Measurements from ENCODE around the gene COL6A3.
"Not testable (repeated sequence)": the region's sequence is repeated elsewhere in the genome, so short reads cannot be mapped to it uniquely, and the experiment has no call there.

Gene COL6A3

GRCh38 chr2:237418300-237418699, 4.3 kb upstream of the COL6A3 start:
- H3K27ac ChIP-seq (ENCODE audit: low read depth in 2 of 2, low read length in 2 of 2): no peak overlapping the region
- no peaks in the 10 kb centered on the region for H3K9me3 ChIP-seq (ENCODE audit: control insufficient read depth in 2 of 2, low read length in 2 of 2)
- H3K9ac ChIP-seq (ENCODE audit: low read depth in 1 of 2, low read length in 2 of 2): no peak overlapping the region
- H3K27me3 ChIP-seq (ENCODE audit: control insufficient read depth in 2 of 2, insufficient read depth in 2 of 2, low read length in 2 of 2): peaks cover 3 to 8% of the 10 kb centered on the region in 2 donors
- peaks cover 0 to 8% of the 10 kb centered on the region in 2 donors for H3K4me1 ChIP-seq (ENCODE audit: control insufficient read depth in 2 of 2, insufficient read depth in 2 of 2, low read length in 2 of 2)
- H3K36me3 ChIP-seq (ENCODE audit: control insufficient read depth in 2 of 2, insufficient read depth in 2 of 2, low read length in 2 of 2): no peaks in the 10 kb centered on the region
- no peak overlapping the region for H3K4me3 ChIP-seq (ENCODE audit: low read length in 2 of 2)

GRCh38 chr2:237412988-237413776, 782 bp downstream of the COL6A3 start:
- Histone ChIP-seq H3K4me1 (ENCODE audit: control insufficient read depth in 2 of 2, insufficient read depth in 2 of 2, low read length in 2 of 2) (peaks cover 0 to 3% of the 10 kb centered on the region in 2 donors), H3K9me3 (ENCODE audit: control insufficient read depth in 2 of 2, low read length in 2 of 2) (no peaks in the 10 kb centered on the region), H3K36me3 (ENCODE audit: control insufficient read depth in 2 of 2, insufficient read depth in 2 of 2, low read length in 2 of 2) (no peaks in the 10 kb centered on the region), H3K27me3 (ENCODE audit: control insufficient read depth in 2 of 2, insufficient read depth in 2 of 2, low read length in 2 of 2) (peaks cover 0 to 3% of the 10 kb centered on the region in 2 donors), H3K4me3 (ENCODE audit: low read length in 2 of 2) (peak overlapping the region; percentile 49 to 74), H3K9ac (ENCODE audit: low read depth in 1 of 2, low read length in 2 of 2) (peak overlapping the region; percentile 52 to 53), H3K27ac (ENCODE audit: low read depth in 2 of 2, low read length in 2 of 2) (peak overlapping the region; percentile 74 to 78)

- peak overlapping the region; percentile 74 to 78 for H3K27ac ChIP-seq (ENCODE audit: low read depth in 2 of 2, low read length in 2 of 2)
- no peaks in the 10 kb centered on the region for H3K9me3 ChIP-seq (ENCODE audit: control insufficient read depth in 2 of 2, low read length in 2 of 2)
- peak overlapping the region; percentile 52 to 53 for H3K9ac ChIP-seq (ENCODE audit: low read depth in 1 of 2, low read length in 2 of 2)
- no peaks in the 10 kb centered on the region for H3K36me3 ChIP-seq (ENCODE audit: control insufficient read depth in 2 of 2, insufficient read depth in 2 of 2, low read length in 2 of 2)
- peaks cover 0 to 3% of the 10 kb centered on the region in 2 donors for H3K27me3 ChIP-seq (ENCODE audit: control insufficient read depth in 2 of 2, insufficient read depth in 2 of 2, low read length in 2 of 2)
- peak overlapping the region; percentile 49 to 74 for H3K4me3 ChIP-seq (ENCODE audit: low read length in 2 of 2)
- H3K4me1 ChIP-seq (ENCODE audit: control insufficient read depth in 2 of 2, insufficient read depth in 2 of 2, low read length in 2 of 2): peaks cover 0 to 3% of the 10 kb centered on the region in 2 donors
Measured at GRCh38 chr2:237412646-237412987, 1.3 kb downstream of the COL6A3 start.

GRCh38 chr2:237411683-237412423, 2.1 kb downstream of the COL6A3 start:
- Histone ChIP-seq H3K4me3 (ENCODE audit: low read length in 2 of 2) (peak overlapping the region; percentile 49 to 74), H3K9ac (ENCODE audit: low read depth in 1 of 2, low read length in 2 of 2) (peak overlapping the region; percentile 52 to 58), H3K27me3 (ENCODE audit: control insufficient read depth in 2 of 2, insufficient read depth in 2 of 2, low read length in 2 of 2) (peaks cover 0 to 3% of the 10 kb centered on the region in 2 donors), H3K9me3 (ENCODE audit: control insufficient read depth in 2 of 2, low read length in 2 of 2) (no peaks in the 10 kb centered on the region), H3K36me3 (ENCODE audit: control insufficient read depth in 2 of 2, insufficient read depth in 2 of 2, low read length in 2 of 2) (no peaks in the 10 kb centered on the region), H3K27ac (ENCODE audit: low read depth in 2 of 2, low read length in 2 of 2) (peak overlapping the region; percentile 74 to 78), H3K4me1 (ENCODE audit: control insufficient read depth in 2 of 2, insufficient read depth in 2 of 2, low read length in 2 of 2) (peaks cover 0 to 3% of the 10 kb centered on the region in 2 donors)

- peaks cover 0 to 3% of the 10 kb centered on the region in 2 donors for H3K4me1 ChIP-seq (ENCODE audit: control insufficient read depth in 2 of 2, insufficient read depth in 2 of 2, low read length in 2 of 2)
- peak overlapping the region in 1 of 2 donors; percentile 15 for H3K9ac ChIP-seq (ENCODE audit: low read depth in 1 of 2, low read length in 2 of 2)
- no peaks in the 10 kb centered on the region for H3K9me3 ChIP-seq (ENCODE audit: control insufficient read depth in 2 of 2, low read length in 2 of 2)
- H3K27ac ChIP-seq (ENCODE audit: low read depth in 2 of 2, low read length in 2 of 2): peak overlapping the region; percentile 74 to 78
- H3K36me3 ChIP-seq (ENCODE audit: control insufficient read depth in 2 of 2, insufficient read depth in 2 of 2, low read length in 2 of 2): no peaks in the 10 kb centered on the region
- H3K27me3 ChIP-seq (ENCODE audit: control insufficient read depth in 2 of 2, insufficient read depth in 2 of 2, low read length in 2 of 2): peaks cover 0 to 3% of the 10 kb centered on the region in 2 donors
- H3K4me3 ChIP-seq (ENCODE audit: low read length in 2 of 2): peak overlapping the region in 1 of 2 donors; percentile 74
Measured at GRCh38 chr2:237411092-237411601, 2.8 kb downstream of the COL6A3 start.

GRCh38 chr2:237409263-237409662, 4.7 kb downstream of the COL6A3 start:
- H3K27me3 ChIP-seq (ENCODE audit: control insufficient read depth in 2 of 2, insufficient read depth in 2 of 2, low read length in 2 of 2); H3K36me3 ChIP-seq (ENCODE audit: control insufficient read depth in 2 of 2, insufficient read depth in 2 of 2, low read length in 2 of 2); H3K9me3 ChIP-seq (ENCODE audit: control insufficient read depth in 2 of 2, low read length in 2 of 2); H3K9ac ChIP-seq (ENCODE audit: low read depth in 1 of 2, low read length in 2 of 2); H3K4me3 ChIP-seq (ENCODE audit: low read length in 2 of 2); H3K27ac ChIP-seq (ENCODE audit: low read depth in 2 of 2, low read length in 2 of 2); H3K4me1 ChIP-seq (ENCODE audit: control insufficient read depth in 2 of 2, insufficient read depth in 2 of 2, low read length in 2 of 2): not testable (repeated sequence)

- Histone ChIP-seq H3K36me3 (ENCODE audit: control insufficient read depth in 2 of 2, insufficient read depth in 2 of 2, low read length in 2 of 2) (no peaks in the 10 kb centered on the region), H3K4me3 (ENCODE audit: low read length in 2 of 2) (no peak overlapping the region), H3K27ac (ENCODE audit: low read depth in 2 of 2, low read length in 2 of 2) (peak overlapping the region in 1 of 2 donors; percentile 26), H3K9me3 (ENCODE audit: control insufficient read depth in 2 of 2, low read length in 2 of 2) (no peaks in the 10 kb centered on the region), H3K9ac (ENCODE audit: low read depth in 1 of 2, low read length in 2 of 2) (no peak overlapping the region), H3K27me3 (ENCODE audit: control insufficient read depth in 2 of 2, insufficient read depth in 2 of 2, low read length in 2 of 2) (no peaks in the 10 kb centered on the region), H3K4me1 (ENCODE audit: control insufficient read depth in 2 of 2, insufficient read depth in 2 of 2, low read length in 2 of 2) (peaks cover 0 to 3% of the 10 kb centered on the region in 2 donors)
Measured at GRCh38 chr2:237408335-237409000, 5.5 kb downstream of the COL6A3 start.

- H3K27ac ChIP-seq (ENCODE audit: low read depth in 2 of 2, low read length in 2 of 2): peak overlapping the region in 1 of 2 donors; percentile 20
- H3K4me3 ChIP-seq (ENCODE audit: low read length in 2 of 2): no peak overlapping the region
- no peaks in the 10 kb centered on the region for H3K36me3 ChIP-seq (ENCODE audit: control insufficient read depth in 2 of 2, insufficient read depth in 2 of 2, low read length in 2 of 2)
Measured at GRCh38 chr2:237407700-237408099, 6.3 kb downstream of the COL6A3 start.

GRCh38 chr2:237406371-237406895, 7.5 kb downstream of the COL6A3 start:
- no peak overlapping the region for H3K27ac ChIP-seq (ENCODE audit: low read depth in 2 of 2, low read length in 2 of 2)

More at GRCh38 chr2:237407700-237408099, 6.3 kb downstream of the COL6A3 start:
- no peaks in the 10 kb centered on the region for H3K9me3 ChIP-seq (ENCODE audit: control insufficient read depth in 2 of 2, low read length in 2 of 2)
- no peak overlapping the region for H3K9ac ChIP-seq (ENCODE audit: low read depth in 1 of 2, low read length in 2 of 2)
- no peaks in the 10 kb centered on the region for H3K27me3 ChIP-seq (ENCODE audit: control insufficient read depth in 2 of 2, insufficient read depth in 2 of 2, low read length in 2 of 2)
- H3K4me1 ChIP-seq (ENCODE audit: control insufficient read depth in 2 of 2, insufficient read depth in 2 of 2, low read length in 2 of 2): peaks cover 0 to 3% of the 10 kb centered on the region in 2 donors

More at GRCh38 chr2:237406371-237406895, 7.5 kb downstream of the COL6A3 start:
- Histone ChIP-seq H3K4me3 (ENCODE audit: low read length in 2 of 2) (no peak overlapping the region), H3K9me3 (ENCODE audit: control insufficient read depth in 2 of 2, low read length in 2 of 2) (no peaks in the 10 kb centered on the region), H3K27me3 (ENCODE audit: control insufficient read depth in 2 of 2, insufficient read depth in 2 of 2, low read length in 2 of 2) (no peaks in the 10 kb centered on the region), H3K36me3 (ENCODE audit: control insufficient read depth in 2 of 2, insufficient read depth in 2 of 2, low read length in 2 of 2) (no peaks in the 10 kb centered on the region), H3K4me1 (ENCODE audit: control insufficient read depth in 2 of 2, insufficient read depth in 2 of 2, low read length in 2 of 2) (peaks cover 0 to 3% of the 10 kb centered on the region in 2 donors), H3K9ac (ENCODE audit: low read depth in 1 of 2, low read length in 2 of 2) (no peak overlapping the region)

Measured in mucosa of rectum (tissue), 2 donors.